SW 1271 (cell line): ENCODE measurements around the gene CHPF.

ENCODE experiments used
- DNase-seq, 2 experiments: peaks; one replicate each; lab custom pipeline; 2025; lab: John Stamatoyannopoulos, UW

Gene CHPF

DNA sequence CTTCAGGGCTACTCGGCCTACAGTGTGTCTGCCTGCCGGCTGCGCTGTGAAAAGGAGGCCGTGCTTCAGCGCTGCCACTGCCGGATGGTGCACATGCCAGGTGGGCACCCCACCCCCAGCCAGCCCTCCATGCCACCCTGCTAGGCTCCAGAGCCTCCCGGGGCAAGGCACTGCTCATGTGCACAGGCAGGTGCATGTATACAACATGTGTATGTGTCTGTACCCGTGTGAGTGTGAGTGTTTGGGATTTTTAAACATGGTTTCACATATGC is 11.3 kb downstream of the CHPF start:
- DNase-seq: no peak

DNA sequence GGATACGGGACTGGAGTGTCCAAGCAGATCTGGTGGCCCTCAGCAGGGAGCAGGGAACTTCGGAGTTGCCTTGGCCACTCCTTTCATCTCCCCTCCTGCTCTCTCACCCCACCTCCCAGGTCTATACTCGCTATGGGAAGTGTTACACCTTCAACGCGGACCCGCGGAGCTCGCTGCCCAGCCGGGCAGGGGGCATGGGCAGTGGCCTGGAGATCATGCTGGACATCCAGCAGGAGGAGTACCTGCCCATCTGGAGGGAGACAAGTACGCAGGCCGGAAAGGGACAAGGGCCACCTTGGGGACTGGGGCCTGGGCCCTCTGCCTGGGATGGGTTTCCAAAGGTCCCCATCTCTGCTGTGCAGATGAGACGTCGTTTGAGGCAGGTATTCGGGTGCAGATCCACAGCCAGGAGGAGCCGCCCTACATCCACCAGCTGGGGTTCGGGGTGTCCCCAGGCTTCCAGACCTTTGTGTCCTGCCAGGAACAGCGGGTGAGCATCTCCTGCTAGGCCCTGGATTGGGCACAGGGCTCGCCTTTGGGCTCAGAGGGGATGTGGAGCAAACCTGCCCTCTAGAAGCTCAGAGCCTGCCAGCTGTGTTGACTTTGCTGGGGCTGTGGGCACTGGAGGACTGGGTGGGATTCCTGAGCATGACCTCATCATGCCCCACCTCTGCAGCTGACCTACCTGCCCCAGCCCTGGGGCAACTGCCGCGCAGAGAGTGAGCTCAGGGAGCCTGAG is 11.8 kb downstream of the CHPF start:
- DNase-seq: no peak

DNA sequence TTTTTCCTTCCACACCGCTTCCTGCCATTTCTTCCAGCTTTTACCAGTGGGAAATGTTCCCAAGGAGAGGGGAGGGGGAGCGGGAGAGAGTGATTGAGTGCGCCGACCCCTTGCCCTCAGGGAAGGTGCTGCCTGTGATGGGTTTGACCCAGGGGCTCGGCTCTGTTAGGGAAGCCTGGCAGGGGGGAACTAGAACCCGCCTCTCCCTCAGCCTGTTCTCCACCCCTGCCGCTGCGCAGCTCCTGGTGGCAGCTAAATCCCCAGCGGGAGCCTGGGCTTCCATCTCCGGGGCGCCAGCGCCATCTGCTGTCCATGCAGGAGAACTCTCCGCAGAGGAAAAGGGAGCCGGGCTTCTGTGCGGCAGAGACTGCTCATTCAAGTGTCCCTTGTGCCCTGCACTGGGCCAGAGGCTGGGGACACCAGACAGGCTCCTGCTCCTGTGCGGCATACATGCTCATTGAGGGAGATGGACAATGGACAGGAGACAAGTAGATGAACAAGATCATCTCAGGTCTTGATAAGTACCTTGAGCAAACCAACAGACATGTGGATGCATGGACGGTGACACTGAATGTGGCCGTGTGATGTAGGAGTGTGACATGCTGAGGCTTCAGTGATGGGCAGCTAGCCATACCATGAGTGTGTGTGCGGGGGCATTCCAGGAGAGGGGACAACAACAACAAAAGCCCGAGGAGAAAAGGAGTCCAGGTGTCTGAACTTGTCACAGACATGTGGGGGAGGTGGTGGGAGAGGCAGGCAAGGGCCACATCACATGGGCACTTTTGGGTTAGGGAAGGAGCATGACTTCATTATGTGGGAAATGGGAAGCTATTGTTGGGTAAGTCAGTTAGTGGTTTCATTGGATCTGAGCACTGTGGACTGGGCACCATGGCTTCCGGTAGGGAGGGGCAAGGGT is 13.3 kb downstream of the CHPF start:
- peak; percentile 18 to 76 for DNase-seq

DNA sequence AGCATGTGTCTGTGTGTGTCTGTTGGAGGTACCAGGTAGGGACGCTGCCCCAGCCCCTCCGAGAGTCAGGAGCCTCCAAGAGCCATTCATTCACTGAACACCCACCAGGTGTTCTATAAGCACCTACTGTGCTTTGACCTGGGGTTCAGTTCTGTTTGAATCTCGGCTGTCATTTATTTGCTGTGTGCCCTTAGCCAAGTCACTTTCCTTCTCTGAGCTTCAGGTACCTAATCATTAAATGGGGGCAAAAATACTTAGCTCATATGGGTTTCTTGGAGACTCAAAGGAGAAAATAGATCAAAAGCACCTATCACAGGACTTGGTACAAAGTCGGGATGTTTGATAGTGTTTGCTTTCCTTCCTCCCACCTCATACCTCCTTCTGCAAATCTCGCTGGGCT is 16.1 kb downstream of the CHPF start:
- no peak for DNase-seq

DNA sequence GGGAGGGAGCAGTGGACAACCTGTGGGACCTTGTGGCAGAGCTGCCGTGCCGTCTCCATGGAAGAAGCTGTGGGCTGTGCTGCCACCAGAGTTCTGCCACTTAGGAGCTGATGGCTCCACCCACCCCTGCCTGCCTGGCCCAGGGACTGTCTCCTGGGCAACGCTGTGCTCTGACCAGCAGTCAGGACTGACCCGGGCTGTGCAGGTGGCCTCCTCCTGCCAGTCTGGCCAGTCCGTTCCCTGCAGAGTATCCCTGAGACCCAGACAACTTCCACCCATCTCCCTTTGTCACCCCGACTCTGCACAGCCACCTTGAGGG is 16.6 kb downstream of the CHPF start:
- no peak for DNase-seq

DNA sequence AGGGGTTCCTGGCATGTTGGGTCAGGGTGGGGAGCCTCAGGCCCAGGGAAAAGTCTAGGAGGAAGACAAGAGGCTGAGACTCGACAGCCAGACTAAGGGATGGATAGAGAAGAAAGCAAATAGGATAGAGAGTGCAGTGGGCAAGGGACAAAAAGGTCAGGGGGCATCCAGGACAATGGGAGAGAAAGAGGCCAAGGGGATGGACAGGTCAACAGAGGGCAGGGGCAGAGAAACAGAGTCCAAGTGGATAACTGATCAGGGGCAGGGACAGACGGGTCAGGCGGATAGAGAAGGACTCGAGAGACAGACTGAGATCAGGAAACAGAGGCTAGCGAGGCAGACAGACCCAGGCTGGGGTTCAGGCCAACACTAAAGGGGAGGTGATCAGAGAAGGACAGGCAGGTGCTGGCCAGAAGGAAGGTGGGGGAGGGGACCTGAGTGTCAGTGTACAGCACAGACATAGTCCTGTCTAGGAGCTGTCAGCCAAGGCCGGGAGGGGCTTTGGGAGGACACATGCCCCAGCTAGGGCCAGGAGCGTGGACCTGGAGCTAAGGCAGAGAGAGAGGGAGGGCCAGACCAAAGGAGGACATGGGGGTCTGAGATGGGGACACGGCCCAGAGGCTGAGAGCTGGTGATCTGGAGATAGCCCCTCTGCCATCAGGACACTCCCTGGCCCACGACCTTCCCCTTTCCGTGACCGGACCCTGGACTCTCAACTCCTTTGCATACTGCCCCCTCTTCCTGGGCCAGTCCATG is 17.1 kb downstream of the CHPF start:
- DNase-seq: no peak

DNA sequence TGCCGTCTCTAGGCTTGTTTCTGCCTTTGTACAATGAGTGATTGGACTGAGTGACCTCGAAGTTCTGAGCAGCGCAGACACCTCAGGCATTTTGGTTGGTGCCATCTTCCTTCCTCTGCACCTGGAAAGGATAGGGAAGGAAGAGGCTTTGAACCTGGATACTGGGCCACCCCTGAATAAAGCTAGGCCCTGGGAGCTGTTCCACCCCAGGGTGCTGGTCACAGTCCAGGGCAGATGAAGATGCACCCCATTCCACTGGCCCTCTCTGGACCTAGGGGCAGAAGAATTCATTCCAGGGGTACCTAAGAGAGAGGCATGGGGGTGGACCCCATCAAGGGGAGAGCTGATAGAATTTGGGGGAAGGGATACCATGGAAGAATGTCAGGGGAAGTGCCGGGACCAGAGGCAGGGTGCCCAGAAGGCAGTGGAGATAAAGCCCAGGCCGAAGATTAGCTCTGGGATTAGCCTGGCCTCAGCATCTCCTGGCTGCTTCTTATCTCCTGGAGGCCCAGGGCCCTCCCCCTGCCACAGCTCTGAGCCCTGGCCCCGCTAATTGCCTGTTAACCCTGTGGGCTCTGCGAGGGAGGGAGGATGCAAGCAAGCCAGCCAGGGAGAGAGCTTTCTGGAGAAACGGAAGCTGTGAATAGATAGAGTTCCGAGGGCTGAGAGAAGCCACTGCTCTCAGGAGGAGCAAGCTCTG is 17.9 kb downstream of the CHPF start:
- no peak for DNase-seq

DNA sequence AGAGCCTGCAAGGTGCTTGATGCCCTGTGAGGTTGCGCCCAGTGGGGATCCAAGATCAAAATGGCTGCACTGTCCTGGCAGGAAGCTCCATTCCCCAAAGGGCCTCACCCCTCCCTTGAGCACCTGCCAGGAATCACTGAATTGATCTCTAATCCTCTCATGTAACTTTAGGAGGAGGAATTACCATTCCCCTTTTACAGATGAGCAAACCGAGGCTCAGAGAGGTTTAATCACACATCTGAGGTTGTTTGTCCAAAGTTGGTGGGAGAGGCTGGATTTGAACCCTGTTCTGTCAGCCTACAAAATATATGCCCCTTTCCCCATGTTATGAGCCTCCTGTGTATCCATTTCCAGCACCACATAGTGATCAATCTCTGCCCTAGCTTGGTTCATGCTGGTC is 18.8 kb downstream of the CHPF start:
- no peak for DNase-seq

DNA sequence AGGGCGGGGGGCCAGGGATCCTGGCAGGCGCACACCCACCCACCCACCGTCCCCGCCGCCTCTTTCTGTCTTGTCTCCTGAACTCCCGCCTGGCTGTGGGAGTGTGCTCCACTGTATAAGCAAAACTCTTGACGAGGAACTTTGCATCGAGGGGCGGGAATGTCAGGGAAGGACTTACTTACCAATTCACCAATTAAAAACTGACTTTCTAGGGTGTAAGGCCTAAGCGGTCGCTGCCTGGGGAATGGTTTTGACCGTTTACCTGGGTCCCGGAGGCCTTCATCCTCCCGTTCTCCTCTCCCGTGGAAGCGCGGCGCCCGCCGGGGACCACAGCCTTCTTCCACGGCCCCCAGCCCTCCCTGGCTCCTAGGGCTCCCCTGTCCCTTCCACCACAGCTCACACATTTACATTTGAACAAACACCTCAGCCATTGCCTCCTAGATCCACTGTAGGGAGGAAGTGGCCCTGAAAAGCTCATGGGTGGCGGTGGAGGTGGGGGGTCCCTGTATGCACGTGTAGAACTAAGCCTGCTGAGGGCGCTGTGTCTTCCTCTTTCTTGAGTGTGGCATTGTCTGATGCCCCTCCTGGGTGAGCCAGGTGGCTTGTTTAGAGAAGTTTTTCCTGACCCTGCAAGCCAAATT is 20.5 kb downstream of the CHPF start:
- no peak for DNase-seq

DNA sequence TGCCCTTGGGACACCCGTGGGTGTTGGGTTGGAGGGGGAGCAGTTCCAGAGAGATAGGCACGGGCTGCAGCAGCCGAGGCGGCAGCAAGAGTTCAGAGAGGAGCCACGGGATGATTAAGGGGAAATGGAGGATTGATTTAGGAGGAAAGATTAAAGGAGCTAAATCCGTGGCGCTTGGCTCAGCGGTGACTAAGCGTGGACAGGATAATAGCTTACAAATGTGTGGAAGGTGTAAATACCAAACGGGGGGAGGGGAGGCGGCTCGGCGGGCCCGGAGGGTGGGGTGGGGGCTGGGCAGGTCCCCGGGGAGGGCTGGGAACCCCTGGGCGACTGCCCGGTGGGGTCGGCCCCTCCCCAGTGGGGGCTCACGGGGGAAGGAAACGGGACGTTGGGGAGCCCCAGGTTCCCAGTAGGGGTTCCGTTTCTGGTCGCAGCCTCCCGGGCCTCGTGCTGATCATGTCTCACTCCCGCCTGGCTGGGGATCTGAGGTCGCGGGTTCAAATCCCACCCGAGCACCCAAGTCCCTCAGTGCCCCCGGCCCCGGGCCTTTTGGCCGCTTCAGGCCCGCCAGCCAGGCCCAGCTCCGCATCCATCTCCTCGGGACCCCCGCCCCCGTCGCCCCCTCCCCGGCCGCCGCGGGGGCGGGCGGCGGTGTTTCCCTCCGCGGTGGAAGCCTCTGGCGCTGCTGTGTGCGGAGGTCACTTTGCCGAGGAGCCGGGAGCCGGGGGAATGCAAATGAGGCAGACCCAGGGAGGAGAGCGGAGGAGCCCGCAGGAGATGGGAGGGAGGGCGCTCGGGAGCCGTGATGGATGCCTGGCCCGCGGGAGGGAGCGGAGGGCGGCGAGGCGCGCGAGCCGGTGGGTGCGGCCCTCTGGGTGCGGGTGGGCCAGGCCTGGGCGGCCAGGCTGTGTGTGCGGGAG is 21.2 kb downstream of the CHPF start:
- no peak for DNase-seq

DNA sequence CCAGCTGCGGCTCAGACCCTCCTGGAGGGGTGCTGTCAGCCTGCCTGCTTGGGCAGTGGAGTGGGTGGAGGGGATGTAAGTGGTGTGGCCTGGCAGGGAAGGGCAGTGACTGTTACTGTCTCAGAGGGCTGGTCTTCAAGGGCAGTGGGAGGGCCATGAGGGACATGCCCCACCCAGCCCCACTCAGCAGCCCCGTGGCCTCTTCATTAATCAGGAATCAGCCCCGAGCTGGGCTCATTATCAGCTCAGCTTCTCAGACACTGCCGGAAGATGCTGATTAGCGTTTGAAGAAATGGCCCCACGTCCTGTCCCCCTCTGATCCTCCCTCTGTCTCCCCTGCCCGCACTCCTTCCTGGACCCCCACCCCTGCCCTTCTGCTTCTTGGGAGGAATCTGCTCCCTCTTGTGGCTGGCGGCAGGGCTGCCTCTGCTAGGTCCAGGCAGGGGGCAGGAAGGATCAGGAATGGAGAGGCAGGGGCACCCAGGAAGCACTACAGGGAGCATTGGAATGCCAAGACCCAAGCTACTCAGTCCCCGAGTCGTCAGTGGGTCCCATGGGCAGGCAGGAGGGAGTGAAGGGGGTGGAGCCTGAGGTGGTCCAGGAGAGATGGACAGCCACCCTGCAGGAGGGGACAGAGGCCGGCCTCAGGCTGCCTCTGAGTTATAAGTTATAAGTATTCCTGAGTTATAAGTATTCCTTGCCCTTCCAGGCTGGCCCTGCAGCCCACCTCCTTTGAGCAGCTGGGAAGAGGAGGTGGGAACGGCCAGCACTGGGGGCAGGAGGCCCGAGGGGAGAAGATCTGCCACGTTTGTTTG is 22.3 kb downstream of the CHPF start:
- peak in 1 of 2 experiments; percentile 39 for DNase-seq

DNA sequence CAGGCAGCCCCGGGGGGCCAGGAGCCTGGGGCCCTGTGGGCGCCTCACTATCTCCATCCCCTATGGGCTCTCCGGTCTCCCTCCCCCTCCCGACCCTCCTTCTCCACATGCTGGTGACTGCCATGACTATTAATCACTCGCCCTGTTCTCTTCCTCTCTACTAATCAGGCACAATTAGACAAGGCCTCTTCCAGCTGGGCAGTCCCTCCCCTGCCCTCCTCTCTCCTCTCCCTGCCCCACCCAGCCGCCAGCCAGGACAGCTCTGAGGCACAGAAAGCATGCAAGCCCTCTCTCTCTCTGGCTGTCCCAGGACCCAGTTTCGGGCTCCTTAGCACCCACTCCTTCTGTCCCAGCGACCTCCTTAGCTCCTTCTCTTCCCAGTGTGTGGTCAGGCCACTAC is 23.5 kb downstream of the CHPF start:
- no peak for DNase-seq

DNA sequence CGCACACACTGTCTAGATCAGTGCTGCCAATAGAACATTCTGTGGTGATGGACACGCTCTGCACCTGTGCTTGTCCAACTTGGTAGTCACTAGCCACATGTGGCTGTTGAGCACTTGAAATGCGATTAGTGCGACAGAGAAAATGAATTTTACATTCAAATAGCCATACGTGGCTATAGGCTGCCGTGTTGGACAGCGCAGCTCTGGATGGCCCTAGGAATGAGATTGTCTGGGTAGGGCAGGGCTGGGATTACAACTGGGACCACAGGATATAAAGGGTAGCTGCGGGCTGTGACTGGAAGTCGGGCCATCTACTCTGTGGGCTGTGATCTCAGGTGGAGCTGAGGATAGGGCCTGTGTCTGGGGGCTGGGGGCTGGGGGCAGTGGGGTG is 24.1 kb downstream of the CHPF start:
- DNase-seq: no peak

DNA sequence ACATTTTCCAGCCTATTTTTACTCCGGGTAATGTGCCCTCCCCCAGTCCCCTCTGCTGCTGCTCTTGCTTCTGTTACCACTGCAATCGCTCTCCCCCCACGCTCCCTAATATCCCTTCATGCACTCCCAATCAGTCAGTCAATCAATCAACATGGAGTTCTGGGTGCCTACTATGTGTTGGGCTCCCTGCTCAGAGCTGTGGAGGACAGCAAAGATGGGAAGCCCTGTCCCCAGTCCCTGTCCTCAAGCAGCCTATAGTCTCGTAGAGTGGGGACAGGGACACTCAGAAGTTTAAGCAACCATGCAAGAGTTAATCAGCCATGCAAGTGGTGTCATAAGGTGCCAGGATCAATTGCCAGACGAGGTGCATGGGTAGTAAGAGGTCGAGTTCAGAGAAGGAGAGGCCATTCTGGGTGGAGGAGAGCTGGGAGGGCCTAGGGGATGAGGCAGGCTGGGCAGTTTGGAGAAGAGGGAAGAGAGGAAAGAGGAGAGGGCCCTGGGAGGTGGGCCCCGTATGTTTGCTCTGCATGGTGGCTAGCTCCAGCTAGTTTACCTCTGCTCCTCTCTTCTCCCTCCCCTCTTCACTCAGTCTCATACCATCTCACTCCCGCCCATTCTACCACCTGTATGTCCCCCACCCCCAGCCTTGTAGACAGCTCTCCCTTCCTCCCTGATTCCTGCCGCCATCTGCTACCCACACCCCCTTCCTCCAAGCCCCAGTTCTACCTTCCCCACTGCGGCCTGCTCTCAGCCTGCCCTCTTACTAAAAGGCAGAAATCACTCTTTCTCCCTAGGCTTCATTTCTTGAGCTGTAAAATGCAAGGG is 25.4 kb downstream of the CHPF start:
- no peak for DNase-seq

DNA sequence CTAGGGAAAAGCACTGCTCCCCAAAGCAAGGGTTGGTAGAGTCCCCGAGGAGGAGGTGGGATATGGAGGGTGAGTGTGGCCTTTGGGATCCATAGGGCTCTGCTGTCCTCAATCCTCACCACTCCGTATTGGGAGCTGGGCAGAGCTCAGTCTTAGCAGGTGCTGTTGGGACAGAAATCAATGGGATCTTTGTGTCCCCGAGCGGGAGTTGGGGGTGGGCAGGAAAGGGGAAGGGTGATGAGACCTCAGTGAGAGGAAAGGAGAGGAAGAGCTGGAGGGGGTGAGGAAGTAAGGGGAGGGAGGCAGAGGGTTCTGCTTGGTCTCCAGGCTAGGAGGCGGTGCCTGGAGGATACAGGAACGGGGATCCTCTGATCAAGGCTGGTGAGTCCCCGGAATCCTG is 26.7 kb downstream of the CHPF start:
- no peak for DNase-seq

DNA sequence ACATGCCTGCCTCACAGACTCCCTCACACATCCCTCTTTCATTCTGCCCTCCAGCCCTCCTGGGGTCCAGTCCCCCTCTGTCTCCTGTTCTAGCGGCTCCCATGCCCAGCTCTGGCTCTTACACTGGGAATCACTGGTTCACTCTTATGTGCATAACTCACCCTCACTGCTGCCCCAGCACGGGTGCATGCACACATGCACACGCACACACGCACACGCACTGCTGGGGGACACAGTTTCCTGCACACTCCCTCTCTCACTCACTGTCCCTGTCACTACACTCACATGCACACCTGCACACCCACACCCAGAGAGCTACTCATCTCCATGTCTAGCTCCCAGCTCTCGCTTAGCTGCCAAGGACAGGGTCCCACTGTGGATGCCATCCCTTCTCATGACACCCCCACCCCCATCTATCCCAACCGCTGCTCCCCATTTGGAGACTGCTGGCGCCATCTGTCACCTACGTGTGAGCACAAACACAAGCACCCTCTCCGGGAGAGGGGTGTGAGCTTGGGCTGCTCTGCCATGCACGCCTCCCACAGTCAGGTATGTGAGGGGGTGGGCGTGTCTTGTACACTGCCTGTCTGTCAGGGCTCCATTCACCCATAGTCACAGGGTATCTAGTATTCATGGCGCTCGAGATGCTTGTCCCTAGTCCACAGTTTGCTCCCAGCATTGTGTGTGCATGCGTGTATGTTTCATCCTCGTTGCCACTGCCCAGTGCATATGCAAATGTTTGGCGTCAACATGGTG is 27.6 kb downstream of the CHPF start:
- DNase-seq: no peak

DNA sequence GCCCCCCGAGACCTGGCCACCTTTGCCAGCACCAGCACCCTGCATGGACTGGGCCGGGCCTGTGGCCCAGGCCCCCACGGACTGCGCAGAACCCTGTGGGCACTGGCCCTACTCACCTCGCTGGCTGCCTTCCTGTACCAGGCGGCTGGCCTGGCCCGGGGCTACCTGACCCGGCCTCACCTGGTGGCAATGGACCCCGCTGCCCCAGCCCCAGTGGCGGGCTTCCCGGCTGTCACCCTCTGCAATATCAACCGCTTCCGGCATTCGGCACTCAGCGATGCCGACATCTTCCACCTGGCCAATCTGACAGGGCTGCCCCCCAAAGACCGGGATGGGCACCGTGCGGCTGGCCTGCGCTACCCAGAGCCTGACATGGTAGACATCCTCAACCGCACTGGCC is 28.8 kb downstream of the CHPF start:
- no peak for DNase-seq

DNA sequence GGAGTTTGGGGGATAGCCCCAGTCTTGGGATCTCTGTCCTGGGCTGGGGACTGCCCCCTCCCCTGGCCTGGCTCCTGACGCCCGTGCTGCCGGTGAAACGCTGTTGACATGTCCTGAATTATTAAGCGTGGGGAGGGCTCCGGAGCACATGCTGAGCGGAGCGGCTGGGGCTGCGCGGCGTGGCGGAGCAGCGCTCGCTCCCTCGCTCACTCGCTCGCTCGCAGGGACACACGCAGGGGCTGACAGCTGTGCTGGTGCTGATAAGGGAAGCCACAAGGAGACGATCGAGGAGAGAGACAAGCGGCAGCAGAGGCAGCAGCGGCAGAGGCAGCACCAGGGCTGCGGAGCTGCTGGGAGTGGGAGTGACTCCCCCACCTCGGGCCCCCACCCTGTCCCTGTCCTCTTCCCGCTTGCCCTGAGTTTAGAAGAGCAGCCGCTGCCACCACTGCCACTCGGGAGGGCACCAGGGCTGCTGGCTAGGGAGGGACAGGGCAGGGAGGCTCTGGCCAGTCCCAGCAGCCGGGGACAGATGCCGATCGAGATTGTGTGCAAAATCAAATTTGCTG is 29.3 kb downstream of the CHPF start, which contains the start of gene ASIC4:
TSS of gene ASIC4 (plus strand) at position 287 of the 566 bp plus-strand sequence. CDS start at position 530, 243 bp downstream.
- no peak for DNase-seq
